K562 (cell line): ENCODE data around the gene PODNL1. TPM values are rescaled to one million over a fixed set of nuclear protein-coding genes. Genes with fewer than 3 reads are reported as not detected.

Experiments used
- ATAC-seq: fragments of 200-7000 bp; cut with Tn5 transposase; 3 replicates; pipeline ENCODE4 v1.9.1; 2020; ENCODE audit warnings: moderate library complexity
- BruUV-seq: library from RNA; stranded (reverse); fragments of 400-500 nt; replicated peaks from 2 replicates; lab custom pipeline; 2021; lab: Mats Ljungman, UMichigan
- CTCF ChIA-PET: fragments of 300-600 bp; formaldehyde crosslinking; extraction: SDS; loops from one replicate; lab custom pipeline; 2021; ENCODE audit warnings: low intra/inter-chr PET ratio; lab: Yijun Ruan, JAX
- POLR2A ChIA-PET: fragments of 300-600, 350-650 bp; sonication (Branson Sonifier 250); formaldehyde crosslinking; extraction: SDS; loops from one replicate; lab custom pipeline; 2021; ENCODE audit warnings: antibody characterized with exemption, inconsistent platforms; lab: Yijun Ruan, JAX
- DNase-seq, 4 experiments: peaks; one replicate each; pipeline versions ENCODE4 v3.0.0 to v3.0.0-alpha.2; 2011 to 2018; ENCODE audit warnings: low spot score in 3 of 4, mixed read lengths in 3 of 4; ENCODE audit errors: extremely low read depth in 1 of 4
- FAIRE-seq: peaks from 2 replicates; lab custom pipeline; 2011; peaks lifted over from hg19 to GRCh38; lab: Jason Lieb, UNC
- H2AFZ ChIP-seq: 2 replicates; pipeline ENCODE4 v1.6.0; 2011; ENCODE audit warnings: low read depth, low read length, control low read depth, inconsistent platforms
- H3K27ac ChIP-seq: fragments of 200-600 bp; 3 replicates; pipeline ENCODE4 v1.8.0; 2011; ENCODE audit warnings: low read depth, mild to moderate bottlenecking, control low read depth, inconsistent platforms, low read length, moderate library complexity, mixed read lengths; ENCODE audit errors: extremely low read depth
- H3K27me3 ChIP-seq, 2 experiments: fragments of 300-600 bp in 1 of 2; 2 replicates in 1 of 2; 3 replicates in 1 of 2; pipeline versions ENCODE4 v1.6.0 to v1.8.0; 2011; ENCODE audit warnings: inconsistent platforms in 2 of 2, low read length in 2 of 2, mild to moderate bottlenecking in 1 of 2, mixed read lengths in 1 of 2, moderate library complexity in 1 of 2; ENCODE audit not compliant: control insufficient read depth in 2 of 2, insufficient read depth in 2 of 2
- H3K36me3 ChIP-seq: fragments of 300-600 bp; 3 replicates; pipeline ENCODE4 v1.8.0; 2011; ENCODE audit warnings: mild to moderate bottlenecking, low read length, inconsistent platforms; ENCODE audit not compliant: control insufficient read depth, insufficient read depth
- H3K4me1 ChIP-seq, 2 experiments: fragments of 200-600 bp in 1 of 2; replicated peaks in 1 of 2; 2 replicates in 1 of 2; 3 replicates in 1 of 2; pipeline versions ENCODE4 v1.5.1 to v1.8.0; 2011; ENCODE audit warnings: inconsistent platforms in 2 of 2, low read length in 2 of 2, mild to moderate bottlenecking in 1 of 2, mixed read lengths in 1 of 2, moderate library complexity in 1 of 2; ENCODE audit not compliant: control insufficient read depth in 2 of 2, insufficient read depth in 2 of 2
- H3K4me2 ChIP-seq: 2 replicates; pipeline ENCODE4 v1.6.1; 2011; ENCODE audit warnings: low read length, control low read depth, inconsistent platforms, mixed read lengths; ENCODE audit not compliant: insufficient read depth
- H3K4me3 ChIP-seq: fragments of 200-600 bp; sonication (generic), shearing (Covaris generic); 2 replicates; pipeline ENCODE4 v1.5.1; 2016; ENCODE audit warnings: control low read depth, inconsistent platforms
- H3K79me2 ChIP-seq: fragments of 200-600 bp; 3 replicates; pipeline ENCODE4 v1.8.0; 2011; ENCODE audit warnings: low read length, inconsistent platforms; ENCODE audit not compliant: control insufficient read depth, insufficient read depth
- H3K9ac ChIP-seq, 2 experiments: 2 replicates each; pipeline versions ENCODE4 v1.6.0 to v1.6.1; 2011; ENCODE audit warnings: low read depth in 2 of 2, low read length in 2 of 2, control low read depth in 1 of 2, inconsistent platforms in 1 of 2, mild to moderate bottlenecking in 1 of 2, mixed read lengths in 1 of 2; ENCODE audit not compliant: insufficient read depth in 1 of 2
- H3K9me1 ChIP-seq: one replicate; pipeline ENCODE4 v1.6.0; 2011; ENCODE audit warnings: inconsistent platforms, mild to moderate bottlenecking, low read length, moderate library complexity; ENCODE audit not compliant: control insufficient read depth, insufficient read depth
- H3K9me3 ChIP-seq: replicated peaks from 2 replicates; pipeline ENCODE4 v1.5.1; 2011; ENCODE audit warnings: low read depth, low read length, inconsistent platforms; ENCODE audit not compliant: control insufficient read depth, insufficient read depth
- H4K20me1 ChIP-seq: replicated peaks from 2 replicates; pipeline ENCODE4 v1.6.1; 2011; ENCODE audit warnings: low read length, inconsistent platforms, mixed read lengths; ENCODE audit not compliant: control insufficient read depth, insufficient read depth
- CC2D1A ChIP-seq: fragments of 450-650 bp; IDR thresholded peaks from 2 replicates; pipeline ENCODE4 v1.6.1; 2017; ENCODE audit warnings: mild to moderate bottlenecking
- CHD1 ChIP-seq: fragments of 200-600 bp; sonication (generic); IDR thresholded peaks from one replicate; pipeline ENCODE4 v1.6.1; 2012; ENCODE audit warnings: mild to moderate bottlenecking, moderate library complexity, low read length, inconsistent platforms
- GABPB1 ChIP-seq: sonication (generic); formaldehyde crosslinking; IDR thresholded peaks from 2 replicates; pipeline ENCODE4 v1.8.0; 2022; ENCODE audit warnings: mild to moderate bottlenecking, missing genetic modification reagents
- KDM1A ChIP-seq, 2 experiments: fragments of 450-650 bp; IDR thresholded peaks; 2 replicates each; pipeline ENCODE4 v1.6.1; 2016; ENCODE audit warnings: mild to moderate bottlenecking in 2 of 2
- KLF13 ChIP-seq: fragments of 450-650 bp; IDR thresholded peaks from 2 replicates; pipeline ENCODE4 v1.6.1; 2016; ENCODE audit warnings: missing genetic modification characterization, low read depth, mild to moderate bottlenecking, missing compliant biosample characterization, moderate library complexity, borderline replicate concordance
- MAZ ChIP-seq, 2 experiments: fragments of 450-650 bp in 1 of 2; sonication (generic) in 1 of 2; formaldehyde crosslinking; IDR thresholded peaks in 1 of 2; conservative IDR thresholded peaks in 1 of 2; 2 replicates each; pipeline versions ENCODE4 v1.4.0 to v1.5.0; 2020; ENCODE audit warnings: mild to moderate bottlenecking in 1 of 2, missing genetic modification reagents in 1 of 2
- NRF1 ChIP-seq, 2 experiments: fragments of 450-650 bp; IDR thresholded peaks in 1 of 2; conservative IDR thresholded peaks in 1 of 2; 2 replicates each; pipeline ENCODE4 v1.6.1; 2014; ENCODE audit warnings: mild to moderate bottlenecking in 2 of 2
- PHF21A ChIP-seq: fragments of 450-650 bp; IDR thresholded peaks from 2 replicates; pipeline ENCODE4 v1.6.1; 2017; ENCODE audit warnings: low read depth, borderline replicate concordance
- PML ChIP-seq: IDR thresholded peaks from 2 replicates; pipeline ENCODE4 v1.6.1; 2012; ENCODE audit warnings: low read length, inconsistent platforms
- RBM22 ChIP-seq: fragments of 200-400 bp; formaldehyde crosslinking; IDR thresholded peaks from 2 replicates; pipeline ENCODE4 v1.6.1; 2018; ENCODE audit warnings: low read length, low read depth; ENCODE audit not compliant: poor library complexity, severe bottlenecking
- SIX5 ChIP-seq, 2 experiments: IDR thresholded peaks; 2 replicates each; pipeline ENCODE4 v1.6.1; 2011; ENCODE audit warnings: low read length in 2 of 2, borderline replicate concordance in 1 of 2, low read depth in 1 of 2, mild to moderate bottlenecking in 1 of 2, moderate library complexity in 1 of 2; ENCODE audit not compliant: insufficient read depth in 1 of 2
- TARDBP ChIP-seq: fragments of 450-650 bp; IDR thresholded peaks from 2 replicates; pipeline ENCODE4 v1.6.1; 2016
- ZKSCAN8 ChIP-seq: fragments of 200-800 bp; sonication (Bioruptor generic); IDR thresholded peaks from 2 replicates; pipeline ENCODE4 v1.6.1; 2016; ENCODE audit warnings: missing genetic modification characterization, missing compliant biosample characterization
- ZNF197 ChIP-seq: fragments of 200-800 bp; sonication (Bioruptor generic); IDR thresholded peaks from 2 replicates; pipeline ENCODE4 v1.6.1; 2016; ENCODE audit warnings: low read depth, missing genetic modification characterization, missing compliant biosample characterization
- ZNF23 ChIP-seq: fragments of 250-450 bp; sonication (Bioruptor Pico); IDR thresholded peaks from 2 replicates; pipeline ENCODE4 v1.4.0; 2020; ENCODE audit warnings: mild to moderate bottlenecking
- ZNF274 ChIP-seq: IDR thresholded peaks from 2 replicates; pipeline ENCODE4 v1.6.1; 2011; ENCODE audit warnings: low read depth, mild to moderate bottlenecking, low read length, moderate library complexity, borderline replicate concordance
- WGBS: fragments of 100-300 bp; shearing (Covaris generic); methylation state at CpG from one replicate; pipeline ENCODE4 v1.1.6; 2016; ENCODE audit warnings: low coverage, mixed read lengths; ENCODE audit not compliant: insufficient coverage; ENCODE audit errors: missing lambda C conversion rate; 5-methylcytosine and 5-hydroxymethylcytosine counted together
- in situ Hi-C: fragments of 300-500 bp; cut with MboI; formaldehyde crosslinking; loops from 4 replicates; pipeline ENCODE4 v1.15.0; 2018; ENCODE audit warnings: inconsistent platforms, mixed read lengths
- intact Hi-C: fragments of 100-400 bp; cut with micrococcal nuclease; formaldehyde crosslinking; loops from 2 replicates; pipeline ENCODE4 v1.14.2; 2022
- polyA plus RNA-seq, 8 experiments: library from polyadenylated mRNA; depleted of rRNA in 4 of 8; stranded (reverse) in 5 of 8; unstranded in 3 of 8; fragments of >200 nt; fragmentation: Nextera tagmentation in 2 of 8; fragmentation: Illumina TruSeq in 1 of 8; extraction: Ambion mirVana in 2 of 8; extraction: Trizol in 1 of 8; gene quantifications; 2 replicates each; pipeline versions ENCODE4 v1.2.1 to v1.2.3, GENCODE V29; 2011 to 2014; ENCODE audit warnings: inconsistent platforms in 1 of 8, missing spikeins in 1 of 8
- total RNA-seq, 7 experiments: library from RNA; depleted of rRNA in 6 of 7; stranded (reverse); fragments of >200 nt in 6 of 7; fragmentation: Illumina TruSeq in 2 of 7; extraction: Trizol in 2 of 7; gene quantifications; 2 replicates each; pipeline versions ENCODE4 v1.2.1 to v1.2.3, GENCODE V29; 2011 to 2021; ENCODE audit warnings: low replicate concordance in 1 of 7
- TF ChIP-seq, protein P1 (sequence below): fragments of 250-450 bp; sonication (Bioruptor Pico); IDR thresholded peaks from 2 replicates; pipeline ENCODE4 v1.4.0; 2020; ENCODE audit warnings: mild to moderate bottlenecking, moderate library complexity, borderline replicate concordance
- TF ChIP-seq, protein P2 (sequence below): IDR thresholded peaks from 3 replicates; pipeline ENCODE4 v1.6.1; 2011; ENCODE audit warnings: borderline replicate concordance, mild to moderate bottlenecking; ENCODE audit not compliant: insufficient read length, insufficient read depth

The PODNL1 gene
- total and polyA plus RNA-seq, 9 of the 15 experiments (the other 6 are each of a cell fraction or from before 2014, with no cell fraction given): 0.18 to 0.47 (median 0.23) TPM; not detected in 3

DNA sequence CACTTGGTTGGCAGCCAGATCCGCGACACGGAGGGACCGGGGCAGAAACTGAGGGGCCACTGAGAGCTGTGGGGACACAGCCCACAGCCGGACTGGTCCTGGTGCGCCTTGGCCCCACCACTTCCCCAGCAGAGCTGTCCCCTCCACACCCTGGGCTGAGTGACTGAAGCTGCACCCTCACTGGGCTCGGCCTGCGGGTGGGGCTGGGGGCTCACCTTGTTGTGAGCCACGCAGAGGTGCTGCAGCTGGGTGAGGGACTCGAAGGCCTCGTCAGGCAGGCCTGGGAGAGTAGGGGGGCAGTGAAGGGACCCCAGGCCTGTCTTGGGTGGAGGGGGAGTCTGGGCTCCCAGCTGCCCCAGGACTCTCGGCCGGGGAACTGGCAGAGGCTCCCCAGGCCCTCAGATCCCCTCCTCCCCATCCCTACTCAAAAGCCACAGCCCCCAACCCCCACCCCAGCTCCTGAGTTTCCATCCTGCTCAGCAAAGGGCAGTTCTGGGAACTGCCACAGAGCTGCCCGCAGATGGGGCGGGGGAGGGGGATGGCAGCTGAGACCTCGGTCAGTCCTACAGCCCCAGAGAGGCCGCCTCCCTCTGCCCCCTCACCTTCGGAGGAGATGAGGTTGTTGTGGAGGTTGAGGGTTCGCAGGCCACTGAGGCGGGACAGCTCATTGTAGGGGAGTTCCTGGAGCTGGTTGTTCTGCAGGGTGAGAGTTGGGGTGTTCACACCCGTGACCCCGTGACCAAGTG lies 2.3 kb downstream of the PODNL1 start:
- WGBS: 39% methylated on average over 16 of the region's 22 CpGs
- H3K9ac ChIP-seq: peak overlapping the region in 1 of 2 experiments; percentile 54; a peak in 2 of 4 replicates
- peak; percentile 49 to 64 (median 58) for DNase-seq
- peak in 1 of 2 experiments; percentile 90; a peak in 2 of 4 replicates for TF ChIP-seq KDM1A (IDR thresholded peaks at IDR 0.05)
- TF ChIP-seq SIX5 (IDR thresholded peaks at IDR 0.05; ENCODE audit: borderline replicate concordance in 1 of 2, insufficient read depth in 1 of 2, low read depth in 1 of 2, low read length in 2 of 2): no peak
- TF ChIP-seq ZKSCAN8 (CRISPR knock-in tag): no peak
- no peak for TF ChIP-seq ZNF23 (CRISPR knock-in tag)
- TF ChIP-seq ZNF197 (CRISPR knock-in tag): no peak
- TF ChIP-seq GABPB1 (CRISPR knock-in tag): 0 out of 2 replicates have a peak, but pooled peaks have one; percentile 24
- TF ChIP-seq KLF13 (tag): no peak
- TF ChIP-seq RBM22: no peak
- TF ChIP-seq CC2D1A: no peak
- TF ChIP-seq, protein P1, sequence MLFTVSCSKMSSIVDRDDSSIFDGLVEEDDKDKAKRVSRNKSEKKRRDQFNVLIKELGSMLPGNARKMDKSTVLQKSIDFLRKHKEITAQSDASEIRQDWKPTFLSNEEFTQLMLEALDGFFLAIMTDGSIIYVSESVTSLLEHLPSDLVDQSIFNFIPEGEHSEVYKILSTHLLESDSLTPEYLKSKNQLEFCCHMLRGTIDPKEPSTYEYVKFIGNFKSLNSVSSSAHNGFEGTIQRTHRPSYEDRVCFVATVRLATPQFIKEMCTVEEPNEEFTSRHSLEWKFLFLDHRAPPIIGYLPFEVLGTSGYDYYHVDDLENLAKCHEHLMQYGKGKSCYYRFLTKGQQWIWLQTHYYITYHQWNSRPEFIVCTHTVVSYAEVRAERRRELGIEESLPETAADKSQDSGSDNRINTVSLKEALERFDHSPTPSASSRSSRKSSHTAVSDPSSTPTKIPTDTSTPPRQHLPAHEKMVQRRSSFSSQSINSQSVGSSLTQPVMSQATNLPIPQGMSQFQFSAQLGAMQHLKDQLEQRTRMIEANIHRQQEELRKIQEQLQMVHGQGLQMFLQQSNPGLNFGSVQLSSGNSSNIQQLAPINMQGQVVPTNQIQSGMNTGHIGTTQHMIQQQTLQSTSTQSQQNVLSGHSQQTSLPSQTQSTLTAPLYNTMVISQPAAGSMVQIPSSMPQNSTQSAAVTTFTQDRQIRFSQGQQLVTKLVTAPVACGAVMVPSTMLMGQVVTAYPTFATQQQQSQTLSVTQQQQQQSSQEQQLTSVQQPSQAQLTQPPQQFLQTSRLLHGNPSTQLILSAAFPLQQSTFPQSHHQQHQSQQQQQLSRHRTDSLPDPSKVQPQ: no peak
- TF ChIP-seq MAZ (CRISPR knock-in tag; conservative IDR thresholded peaks at IDR 0.05 in 1 of 2, IDR thresholded peaks at IDR 0.05 in 1 of 2): peak in 1 of 2 experiments; percentile 28; a peak in 1 of 4 replicates
- TF ChIP-seq ZNF274: no peak
- TF ChIP-seq, protein P2, sequence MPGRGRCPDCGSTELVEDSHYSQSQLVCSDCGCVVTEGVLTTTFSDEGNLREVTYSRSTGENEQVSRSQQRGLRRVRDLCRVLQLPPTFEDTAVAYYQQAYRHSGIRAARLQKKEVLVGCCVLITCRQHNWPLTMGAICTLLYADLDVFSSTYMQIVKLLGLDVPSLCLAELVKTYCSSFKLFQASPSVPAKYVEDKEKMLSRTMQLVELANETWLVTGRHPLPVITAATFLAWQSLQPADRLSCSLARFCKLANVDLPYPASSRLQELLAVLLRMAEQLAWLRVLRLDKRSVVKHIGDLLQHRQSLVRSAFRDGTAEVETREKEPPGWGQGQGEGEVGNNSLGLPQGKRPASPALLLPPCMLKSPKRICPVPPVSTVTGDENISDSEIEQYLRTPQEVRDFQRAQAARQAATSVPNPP: no peak
- no peak for TF ChIP-seq CHD1
- TF ChIP-seq NRF1 (conservative IDR thresholded peaks at IDR 0.05 in 1 of 2, IDR thresholded peaks at IDR 0.05 in 1 of 2): no peak
- TF ChIP-seq TARDBP: no peak
- TF ChIP-seq PML: no peak
- TF ChIP-seq PHF21A: no peak

More for the DNA sequence above, 2.3 kb downstream of the PODNL1 start:
- ChIA-PET POLR2A (interaction anchor here (0.6 to 1.1 kb wide), 2 partner anchors 18 to 379 kb away, joined by 3 to 9 read pairs; no protein-coding TSS in a partner anchor), CTCF (no interaction called here)
- Histone ChIP-seq H3K9me3 (no peaks in the 10 kb centered on the region), H3K9me1 (no peaks in the 10 kb centered on the region), H3K4me3 (no peak overlapping the region), H2AFZ (no peak overlapping the region), H3K79me2 (no peaks in the 10 kb centered on the region), H3K36me3 (peaks cover 5% of the 10 kb centered on the region; the same call in 1 of the 3 replicates), H3K27me3 (peaks cover 0 to 3% of the 10 kb centered on the region in 2 experiments; a peak in 2 of 5 replicates), H3K4me2 (no peak overlapping the region), H4K20me1 (0 out of 2 replicates have a peak, but pooled peaks cover 4% of the 10 kb centered on the region), H3K4me1 (peaks cover 0 to 49% of the 10 kb centered on the region in 2 experiments; a peak in 4 of 5 replicates), H3K27ac (no peak overlapping the region)
- intact Hi-C loops (no loop called here), in situ Hi-C loops (no loop called here)
- ATAC-seq (peak; percentile 34; the same call in 1 of the 3 replicates), FAIRE-seq (no peak)
- no TSS peak for BruUV-seq
